CD4-positive, alpha-beta T cell treated with Interleukin-4 for 4 hours (primary cell): Measurements from ENCODE around the gene LMO2.
A peak's percentile ranks its signal among the peaks of the same experiment; 100 is the strongest.

Experiments used
- DNase-seq: peaks from one replicate; pipeline ENCODE4 v3.0.0-alpha.2; 2020

The LMO2 gene

GRCh38 chr11:33885338-33886005 lies 6.4 kb downstream of the LMO2 start:
- no peak for DNase-seq

GRCh38 chr11:33884601-33885000 lies 7.3 kb downstream of the LMO2 start:
- no peak for DNase-seq

- DNase-seq: no peak
These were observed 7.8 kb downstream of the LMO2 start for GRCh38 chr11:33884035-33884434.

- DNase-seq: no peak
These were observed 10.0 kb downstream of the LMO2 start for GRCh38 chr11:33881651-33882503.

- no peak for DNase-seq
These were observed 10.9 kb downstream of the LMO2 start for GRCh38 chr11:33880979-33881378.

DNA sequence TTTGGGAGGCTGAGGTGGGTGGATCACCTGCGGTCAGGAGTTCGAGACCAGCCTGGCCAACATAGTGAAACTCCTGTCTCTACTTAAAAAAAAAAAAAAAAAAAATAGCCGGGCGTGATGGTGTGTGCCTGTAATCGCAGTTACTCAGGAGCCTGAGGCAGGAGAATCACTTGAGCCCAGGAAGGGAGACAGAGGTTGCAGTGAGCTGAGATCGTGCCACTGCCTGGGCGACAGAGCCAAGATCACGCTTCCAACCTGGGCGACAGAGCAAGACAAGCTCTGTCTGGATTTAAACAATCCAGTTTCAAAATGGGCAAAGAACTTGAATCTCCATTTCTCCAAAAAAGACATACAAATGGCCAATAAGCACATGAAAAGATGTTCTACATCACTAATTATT lies 12.5 kb downstream of the LMO2 start:
- DNase-seq: no peak

DNA sequence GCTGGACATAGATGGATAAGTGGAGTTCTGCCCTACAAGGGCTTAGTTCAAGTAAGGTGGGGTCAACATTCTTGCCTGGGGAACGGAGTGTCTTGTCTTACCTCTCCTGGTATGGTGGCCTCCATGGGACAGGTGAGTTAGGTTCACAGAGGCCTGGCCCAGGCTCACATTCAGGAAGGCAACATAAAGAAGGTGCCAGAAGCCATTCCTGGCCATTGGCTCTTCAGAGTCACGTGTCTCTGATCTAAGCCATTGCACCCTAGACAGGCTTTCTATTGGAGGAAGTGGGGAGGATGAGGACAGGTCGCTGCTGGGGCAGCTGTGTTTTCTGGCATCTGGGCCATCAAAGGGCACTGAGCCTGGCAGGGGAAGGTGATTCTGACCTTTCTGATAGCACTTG lies 14.8 kb downstream of the LMO2 start:
- no peak for DNase-seq

- DNase-seq: no peak
These were observed 16.1 kb downstream of the LMO2 start for GRCh38 chr11:33875621-33876294.

- no peak for DNase-seq
These were observed 16.9 kb downstream of the LMO2 start for GRCh38 chr11:33874910-33875490.

DNA sequence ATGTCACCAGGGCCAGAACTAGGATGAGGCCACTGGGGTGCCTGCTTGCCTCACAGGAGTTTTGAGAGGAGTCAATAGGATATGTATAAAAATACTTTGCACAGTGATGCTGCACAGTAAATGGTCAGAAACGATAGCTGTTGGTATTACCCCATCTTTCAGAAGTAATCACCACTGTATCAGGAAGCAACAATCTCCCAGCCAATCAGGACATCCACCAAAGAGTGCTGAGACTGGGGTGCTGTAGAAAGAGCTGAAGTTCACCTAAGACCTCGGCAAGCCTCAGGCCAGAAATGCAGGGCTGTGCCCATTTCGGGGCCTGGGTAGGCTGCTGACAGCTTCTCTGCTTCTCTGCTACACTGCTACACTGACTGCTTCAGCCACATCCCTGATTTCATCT lies 17.4 kb downstream of the LMO2 start:
- no peak for DNase-seq

- DNase-seq: peak; percentile 7
These were observed 22.1 kb downstream of the LMO2 start for GRCh38 chr11:33869481-33870422.

DNA sequence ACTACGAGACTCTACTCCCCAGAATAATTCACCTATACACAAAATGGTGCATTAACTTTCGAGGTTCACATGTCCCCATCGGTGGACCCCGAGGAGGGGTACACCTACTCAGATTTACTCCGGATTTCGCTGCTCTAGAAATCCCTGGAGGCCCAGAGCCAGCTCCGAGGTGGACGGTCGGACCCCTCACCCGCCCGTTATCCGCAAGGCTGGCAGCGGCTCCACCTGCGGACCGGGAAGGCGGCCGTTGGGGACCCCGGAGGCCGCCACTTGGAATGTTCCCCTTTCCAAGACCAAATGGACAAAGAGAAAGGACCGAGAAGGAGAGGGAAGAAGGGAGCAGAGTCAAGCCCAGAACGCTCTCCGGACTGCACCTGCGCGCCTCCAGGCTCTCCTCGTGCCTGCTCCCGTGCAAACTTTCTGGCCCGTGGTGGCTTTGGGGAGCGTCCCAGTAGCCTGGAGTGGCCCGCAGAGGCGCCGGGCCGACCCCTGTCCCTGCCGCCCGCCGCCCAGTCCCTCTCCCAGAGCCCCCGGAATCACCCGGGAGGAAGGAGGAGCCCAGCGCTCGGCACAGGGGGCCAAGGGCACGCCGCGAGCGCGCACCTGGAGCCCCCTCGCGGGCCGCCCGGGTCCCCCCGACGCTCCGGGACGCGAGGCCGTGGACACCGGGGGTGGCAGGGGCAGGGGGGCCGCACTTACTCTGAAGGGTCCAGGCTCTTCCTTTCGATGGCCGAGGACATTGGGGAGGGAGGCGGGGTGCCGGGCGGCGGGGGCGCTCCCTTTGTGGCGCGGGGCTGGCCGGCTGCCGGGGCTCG lies 23.0 kb downstream of the LMO2 start:
- no peak for DNase-seq

GRCh38 chr11:33867996-33868646 lies 23.8 kb downstream of the LMO2 start:
- DNase-seq: no peak

- no peak for DNase-seq
These were observed 24.3 kb downstream of the LMO2 start for GRCh38 chr11:33867561-33867960.

GRCh38 chr11:33866936-33867335 lies 24.9 kb downstream of the LMO2 start:
- DNase-seq: no peak

DNA sequence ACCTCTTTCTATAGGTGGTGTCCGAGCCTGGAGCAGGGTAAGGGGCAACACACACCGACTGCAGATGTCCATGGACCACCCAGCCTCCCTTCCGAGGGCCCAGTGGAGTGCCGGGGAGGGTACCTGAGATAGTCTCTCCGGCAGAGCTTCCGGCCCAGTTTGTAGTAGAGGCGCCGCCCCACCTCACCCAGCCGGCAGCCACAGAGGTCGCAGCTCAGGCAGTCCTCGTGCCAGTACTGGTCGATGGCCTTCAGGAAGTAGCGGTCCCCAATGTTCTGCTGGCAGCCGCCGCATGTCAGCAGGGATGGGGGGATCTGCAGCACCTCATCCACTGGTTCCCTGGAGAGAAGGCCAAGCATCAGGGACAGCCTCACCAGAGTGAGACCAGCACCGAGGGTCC lies 27.4 kb downstream of the LMO2 start:
- DNase-seq: no peak

DNA sequence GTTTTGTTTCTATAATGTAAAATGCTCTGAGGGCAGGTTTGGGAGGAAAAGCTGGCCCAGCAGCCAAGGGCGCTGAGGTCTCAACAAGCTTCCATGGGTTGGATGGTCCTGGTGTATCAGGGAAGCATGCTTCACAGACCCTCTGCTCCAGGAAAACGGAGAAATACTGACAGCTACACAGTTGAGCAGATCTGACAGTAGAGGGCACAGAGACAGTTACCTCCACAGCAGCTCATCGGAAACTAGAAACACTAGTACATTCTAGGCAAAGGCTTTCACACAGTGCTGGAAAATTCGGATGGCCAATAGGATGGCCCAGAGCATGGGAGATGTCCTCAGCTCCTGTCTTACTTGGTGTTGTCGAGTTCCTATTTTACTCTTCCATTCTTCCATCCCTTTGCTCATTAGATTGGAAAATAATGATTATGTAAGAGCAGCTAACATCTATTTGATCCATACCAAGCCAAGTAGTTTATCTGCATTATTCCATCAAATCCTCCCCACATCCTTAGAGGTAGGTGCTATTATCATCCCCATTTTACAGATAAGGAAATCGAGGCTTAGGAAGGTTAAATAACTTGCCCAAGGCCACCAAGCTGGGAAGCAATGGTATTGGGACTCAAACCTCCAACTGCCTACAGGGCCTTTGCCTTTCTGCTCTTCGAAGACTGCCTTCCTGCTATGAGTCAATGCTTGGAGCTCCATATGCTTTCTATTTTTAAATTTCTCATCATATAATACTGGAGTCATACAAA lies 28.3 kb downstream of the LMO2 start:
- DNase-seq: no peak

GRCh38 chr11:33861941-33862589 lies 29.8 kb downstream of the LMO2 start:
- DNase-seq: no peak

DNA sequence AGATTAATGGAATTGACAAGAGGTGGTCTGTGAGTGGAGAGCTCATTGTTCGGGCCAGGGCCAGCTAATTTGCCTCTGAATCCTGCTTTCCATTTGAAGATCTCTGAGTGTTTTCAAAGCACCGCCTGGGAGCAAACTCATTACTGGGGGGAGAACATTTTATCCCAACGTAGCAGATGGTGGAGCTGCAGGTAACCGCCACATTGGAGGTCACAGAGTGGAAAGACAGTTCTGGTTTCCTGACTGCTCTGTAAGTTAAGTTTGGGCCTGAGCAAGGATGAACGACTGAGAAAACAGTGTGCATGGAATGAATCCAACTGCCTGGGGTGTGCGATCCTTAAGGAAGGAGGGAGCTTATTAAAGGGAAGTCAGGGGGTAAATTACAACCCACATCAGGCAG lies 30.5 kb downstream of the LMO2 start:
- DNase-seq: no peak

DNA sequence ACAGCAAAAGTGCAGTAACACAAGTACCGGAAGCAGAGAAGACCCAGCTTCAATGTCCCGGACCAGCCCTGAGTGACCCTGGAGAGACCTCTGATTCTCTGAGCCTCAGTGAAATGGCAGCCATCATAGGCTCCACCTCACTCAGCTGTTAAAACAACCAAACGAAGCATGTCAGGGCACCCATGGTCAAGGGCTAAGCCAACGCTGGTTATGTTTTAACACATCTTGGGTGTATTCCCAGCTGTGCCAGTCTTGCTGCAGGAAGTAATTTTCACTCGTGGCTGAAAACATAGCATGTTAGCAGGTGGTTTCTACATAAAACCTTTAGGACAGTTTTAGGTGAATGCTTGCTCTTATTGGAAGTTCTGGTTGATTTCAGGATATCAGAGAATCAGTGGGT lies 30.9 kb downstream of the LMO2 start:
- DNase-seq: no peak
